ENCODE measurements around the gene PDE8B. TPM values are rescaled to one million over a fixed set of nuclear protein-coding genes. Genes with fewer than 3 reads are reported as not detected.
A peak's percentile ranks its signal among the peaks of the same experiment; 100 is the strongest.

The PDE8B gene
- total RNA-seq, 2 donors from 2014 or later = 0.10 TPM; not detected in 1

DNA sequence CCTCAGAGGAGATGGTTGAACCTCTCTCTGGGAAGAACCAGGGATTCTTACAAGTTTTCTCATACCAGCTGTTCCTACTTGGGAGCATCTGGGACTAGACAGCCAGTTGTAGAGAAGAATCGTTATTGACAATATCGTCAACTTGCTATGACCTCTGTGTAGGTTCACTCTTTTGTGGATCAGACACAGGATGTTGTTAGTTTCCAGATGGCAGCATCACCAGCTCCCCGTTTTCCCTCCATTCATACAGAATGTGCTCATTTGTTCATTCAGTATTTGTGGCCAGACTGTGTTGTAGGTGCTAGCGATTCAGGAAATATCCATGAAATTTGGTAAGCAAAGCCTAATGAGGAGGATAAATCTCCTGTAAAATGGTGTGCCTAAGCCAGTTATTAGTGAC, 3.7 kb downstream of the PDE8B start:
- Mint-ChIP-seq H3K36me3 (peaks cover 6 to 12% of the 10 kb centered on the region in 2 donors), H3K9me3 (no peaks in the 10 kb centered on the region), H3K27ac (no peak overlapping the region)
- no peak for DNase-seq (ENCODE audit: low spot score in 2 of 2)
- ATAC-seq = no peak

DNA sequence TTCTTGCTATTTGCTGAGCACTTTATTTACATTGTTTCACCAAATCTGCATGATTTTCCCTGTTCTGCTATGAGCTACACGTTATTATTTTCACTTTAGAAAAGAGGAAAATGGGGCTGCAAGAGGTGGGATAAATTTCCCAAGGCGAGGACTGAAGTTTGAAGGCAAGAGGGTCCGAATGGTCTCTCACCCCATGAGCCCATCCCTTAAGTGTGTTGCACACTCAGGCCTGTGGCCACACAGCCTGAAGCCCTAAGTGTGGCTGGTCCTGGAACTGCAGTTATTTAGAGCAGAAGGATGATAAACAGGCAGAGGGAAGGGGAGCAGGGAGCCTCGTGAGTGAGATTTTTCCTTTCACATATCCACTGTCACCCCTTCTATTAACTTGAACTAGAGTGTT, 7.8 kb downstream of the PDE8B start:
- Mint-ChIP-seq H3K27ac (no peak overlapping the region), H3K36me3 (no peaks in the 10 kb centered on the region), H3K9me3 (no peaks in the 10 kb centered on the region)
- no peak for DNase-seq (ENCODE audit: low spot score in 2 of 2)
- no peak for ATAC-seq

DNA sequence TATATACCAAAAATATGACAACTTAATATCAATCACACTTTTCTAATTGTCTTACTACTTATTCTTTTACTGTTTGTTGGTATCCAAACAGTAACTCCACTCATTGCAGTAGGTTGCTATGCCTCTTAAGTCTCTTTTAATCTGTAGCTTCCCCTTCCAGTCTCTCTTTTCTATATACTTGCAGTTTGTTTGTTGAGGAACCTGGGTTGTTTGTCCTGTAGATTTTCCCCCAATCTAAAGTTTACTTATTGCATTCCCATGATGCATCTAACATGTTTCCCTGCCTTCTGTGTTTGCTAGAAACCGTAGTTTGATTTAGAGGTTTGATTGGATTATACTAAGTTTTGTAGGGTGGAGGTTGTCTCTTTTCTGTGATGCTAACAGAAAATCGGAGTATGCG, 10.6 kb downstream of the PDE8B start:
- DNase-seq (ENCODE audit: low spot score in 2 of 2) = no peak
- no peaks in the 10 kb centered on the region for H3K36me3 Mint-ChIP-seq
- no peaks in the 10 kb centered on the region for H3K9me3 Mint-ChIP-seq
- no peak overlapping the region for H3K27ac Mint-ChIP-seq
- no peak for ATAC-seq

DNA sequence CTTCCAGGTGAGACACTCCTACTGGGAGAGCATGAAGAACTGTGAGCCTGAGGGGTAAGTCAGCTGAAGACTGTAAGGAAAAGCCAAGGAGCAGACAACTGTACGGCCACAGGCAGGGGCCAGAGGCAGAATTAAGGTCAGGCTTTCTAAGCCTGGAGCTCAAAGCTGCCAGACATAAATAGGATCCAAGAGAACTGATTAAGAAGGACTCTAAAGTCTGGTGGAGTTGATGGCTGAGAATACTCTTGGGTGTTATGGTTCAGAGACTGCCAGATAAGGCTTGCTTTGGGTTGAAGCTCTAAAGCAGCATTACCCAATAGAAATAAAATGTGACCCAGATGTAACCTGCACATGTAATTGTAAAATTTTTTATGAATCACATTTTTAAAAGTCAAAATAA, 12.2 kb downstream of the PDE8B start:
- ATAC-seq = no peak
- H3K27ac Mint-ChIP-seq = no peak overlapping the region
- no peak for DNase-seq (ENCODE audit: low spot score in 2 of 2)
- no peaks in the 10 kb centered on the region for H3K36me3 Mint-ChIP-seq
- no peaks in the 10 kb centered on the region for H3K9me3 Mint-ChIP-seq

DNA sequence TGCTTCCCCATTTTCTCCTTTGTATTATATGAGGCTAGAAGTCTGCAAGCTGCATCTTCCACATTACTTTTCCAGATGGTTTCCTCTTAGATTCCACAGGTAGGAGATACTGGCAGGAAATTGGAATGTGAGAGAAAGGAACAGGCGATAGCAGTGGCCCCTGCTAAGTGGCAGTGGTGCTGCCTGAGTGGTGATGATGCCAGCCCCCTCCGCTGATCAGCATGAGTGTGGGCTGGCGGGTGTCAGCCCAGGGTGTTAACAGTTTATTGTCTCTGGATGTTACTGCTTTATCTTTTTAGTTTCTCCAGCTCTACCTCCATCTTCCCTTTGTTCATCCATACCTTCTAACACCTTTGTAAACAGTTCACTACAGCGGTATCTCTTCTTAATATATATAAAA, 13.2 kb downstream of the PDE8B start:
- no peak overlapping the region for H3K27ac Mint-ChIP-seq

DNA sequence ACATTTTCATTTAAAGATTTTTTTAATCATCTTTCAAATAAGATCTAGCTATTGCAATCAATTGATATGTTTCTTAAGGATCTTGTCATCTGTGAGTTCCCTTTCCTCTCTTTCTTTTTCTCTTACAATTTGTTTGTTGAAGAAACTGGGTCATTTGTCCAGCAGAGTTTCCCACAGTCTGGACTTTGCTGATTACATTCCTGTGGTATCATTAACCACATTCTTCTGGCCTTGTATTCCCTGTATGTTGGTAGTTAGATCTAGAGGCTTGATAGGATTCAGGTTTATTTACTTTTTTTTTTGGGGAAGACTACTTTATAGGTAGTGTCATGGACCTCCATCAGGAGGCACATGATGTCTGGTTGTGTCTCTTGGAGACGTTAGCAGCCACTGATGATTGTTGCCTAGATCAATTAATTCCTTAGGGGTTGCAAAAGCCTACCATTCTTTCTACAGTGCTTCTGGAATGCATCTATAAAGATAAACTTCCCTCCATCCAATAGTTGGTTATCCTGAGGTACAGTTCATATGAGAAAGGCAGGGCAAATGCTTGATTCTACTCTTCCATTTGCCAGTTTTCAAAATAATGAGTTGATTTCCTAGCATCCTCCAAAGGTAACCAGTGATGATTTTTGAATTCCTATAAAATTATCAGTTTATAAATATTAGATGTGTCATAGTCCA, 14.3 kb downstream of the PDE8B start:
- no peak for ATAC-seq
- peaks cover 0 to 3% of the 10 kb centered on the region in 2 donors for H3K36me3 Mint-ChIP-seq
- H3K27ac Mint-ChIP-seq = no peak overlapping the region
- no peak for DNase-seq (ENCODE audit: low spot score in 2 of 2)
- peaks cover 0 to 2% of the 10 kb centered on the region in 2 donors for H3K9me3 Mint-ChIP-seq

More for the DNA sequence above, 13.2 kb downstream of the PDE8B start:
- ATAC-seq = no peak
- H3K9me3 Mint-ChIP-seq = no peaks in the 10 kb centered on the region
- DNase-seq (ENCODE audit: low spot score in 2 of 2) = no peak
- no peaks in the 10 kb centered on the region for H3K36me3 Mint-ChIP-seq

- ATAC-seq (no peak), DNase-seq (ENCODE audit: low spot score in 2 of 2) (no peak)
- Mint-ChIP-seq H3K36me3 (peaks cover 0 to 7% of the 10 kb centered on the region in 2 donors), H3K27ac (no peak overlapping the region), H3K9me3 (peaks cover 0 to 5% of the 10 kb centered on the region in 2 donors)
These were observed 15.1 kb downstream of the PDE8B start for GRCh38 chr5:77225531-77225930.

DNA sequence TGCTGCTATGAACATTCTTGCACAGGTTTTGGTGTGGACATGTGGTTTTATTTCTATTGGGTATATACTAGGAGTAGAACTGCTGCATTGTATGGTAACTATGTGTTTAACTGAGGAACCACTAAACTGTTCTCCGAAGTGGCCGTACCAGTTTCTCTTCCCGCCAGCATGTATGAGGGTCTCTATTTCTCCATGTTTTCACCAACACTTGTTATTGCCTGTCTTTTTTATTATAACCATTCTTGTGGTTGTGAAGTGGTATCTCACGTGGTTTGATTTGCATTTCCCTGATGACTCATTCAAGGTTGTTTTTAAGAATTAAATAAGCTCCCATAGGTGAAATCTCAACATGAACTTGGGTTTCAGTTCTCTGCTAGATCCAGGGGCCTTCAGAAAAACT, 19.4 kb downstream of the PDE8B start:
- H3K36me3 Mint-ChIP-seq = peaks cover 0 to 7% of the 10 kb centered on the region in 2 donors
- H3K9me3 Mint-ChIP-seq = peaks cover 0 to 5% of the 10 kb centered on the region in 2 donors
- no peak for DNase-seq (ENCODE audit: low spot score in 2 of 2)
- ATAC-seq = peak in 1 of 2 donors; percentile 49
- no peak overlapping the region for H3K27ac Mint-ChIP-seq

- H3K36me3 Mint-ChIP-seq = peaks cover 2 to 7% of the 10 kb centered on the region in 2 donors
- ATAC-seq (no peak), DNase-seq (ENCODE audit: low spot score in 2 of 2) (no peak)
- H3K9me3 Mint-ChIP-seq = peaks cover 0 to 5% of the 10 kb centered on the region in 2 donors
- no peak overlapping the region for H3K27ac Mint-ChIP-seq
These were observed 20.4 kb downstream of the PDE8B start for GRCh38 chr5:77230727-77231470.

GRCh38 chr5:77231471-77232138, 21.1 kb downstream of the PDE8B start:
- DNase-seq (ENCODE audit: low spot score in 2 of 2) (no peak), ATAC-seq (no peak)
- Mint-ChIP-seq H3K9me3 (peaks cover 0 to 11% of the 10 kb centered on the region in 2 donors), H3K27ac (no peak overlapping the region), H3K36me3 (peaks cover 7 to 8% of the 10 kb centered on the region in 2 donors)

DNA sequence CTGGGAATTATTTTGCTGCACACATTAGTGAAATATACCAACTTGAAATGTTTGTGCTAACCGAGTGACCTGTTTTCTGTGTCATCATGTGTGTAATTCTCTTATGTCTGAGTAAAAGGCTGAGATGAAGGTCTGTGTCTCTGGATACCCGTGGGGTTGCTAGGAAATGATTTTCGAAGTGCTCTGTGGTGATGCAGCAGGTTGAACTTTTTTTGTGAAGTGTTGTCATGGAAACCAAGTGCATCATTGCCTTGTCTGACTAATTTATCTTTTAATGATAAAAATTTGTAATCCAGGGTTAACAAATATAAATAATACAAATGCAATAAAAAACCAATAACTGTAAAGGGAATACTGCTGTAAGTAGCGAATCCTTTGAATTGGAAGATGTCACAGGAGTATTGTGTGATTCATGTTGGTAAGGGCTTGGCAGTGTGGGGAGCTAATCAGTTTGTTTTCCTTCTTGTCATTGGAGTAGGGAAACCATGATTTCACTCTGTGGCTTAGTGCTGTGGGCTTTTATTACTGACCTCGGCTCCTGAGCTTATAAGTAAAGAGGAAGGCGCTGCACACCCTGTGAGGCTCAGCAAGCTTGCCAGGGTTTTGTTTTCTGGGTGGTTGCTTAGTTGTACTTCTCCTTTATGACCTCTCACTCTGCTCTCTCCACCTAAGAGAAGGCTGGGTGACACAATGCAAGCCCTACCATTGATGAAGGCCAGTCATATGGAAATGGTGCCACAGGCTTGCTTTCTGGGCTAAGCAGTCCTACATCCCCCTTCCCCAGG, 22.3 kb downstream of the PDE8B start:
- H3K27ac Mint-ChIP-seq = no peak overlapping the region
- peaks cover 0 to 11% of the 10 kb centered on the region in 2 donors for H3K9me3 Mint-ChIP-seq
- ATAC-seq (peak; percentile 13 to 65), DNase-seq (ENCODE audit: low spot score in 2 of 2) (no peak)
- peaks cover 7 to 8% of the 10 kb centered on the region in 2 donors for H3K36me3 Mint-ChIP-seq

- ATAC-seq = peak; percentile 60 to 68
- Mint-ChIP-seq H3K36me3 (peaks cover 0 to 8% of the 10 kb centered on the region in 2 donors), H3K9me3 (peaks cover 0 to 6% of the 10 kb centered on the region in 2 donors), H3K27ac (no peak overlapping the region)
- no peak for DNase-seq (ENCODE audit: low spot score in 2 of 2)
These were observed 25.6 kb downstream of the PDE8B start for GRCh38 chr5:77235846-77236721.

DNA sequence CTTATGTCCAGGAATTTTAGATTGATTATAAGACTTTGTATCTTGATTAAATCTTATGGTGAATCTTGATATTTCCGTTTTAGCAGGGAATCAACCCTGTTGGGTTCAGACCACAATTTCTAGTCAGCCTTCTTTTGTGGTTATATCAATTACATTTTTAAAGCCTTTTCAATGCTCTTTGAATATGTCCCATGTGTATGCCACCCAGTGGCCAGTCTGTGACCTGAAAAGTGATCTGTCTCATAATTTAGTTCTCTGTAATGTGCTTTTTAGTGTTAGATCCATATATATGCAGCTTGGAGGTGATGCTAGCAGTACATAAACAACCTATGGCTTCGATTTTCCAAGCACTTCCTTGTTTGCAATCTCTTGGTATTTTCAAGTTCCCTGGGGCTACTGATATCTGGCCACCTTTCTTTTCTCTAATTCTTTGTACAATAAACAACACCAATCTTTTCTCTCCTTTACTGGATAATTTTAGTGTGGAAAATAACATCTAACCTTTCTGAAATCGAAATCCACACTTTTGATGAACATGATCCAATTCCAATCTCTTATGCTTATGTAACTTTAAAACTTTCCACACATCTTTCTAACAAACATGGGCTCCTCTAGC, 28.8 kb downstream of the PDE8B start:
- H3K36me3 Mint-ChIP-seq = peaks cover 0 to 8% of the 10 kb centered on the region in 2 donors
- DNase-seq (ENCODE audit: low spot score in 2 of 2) (no peak), ATAC-seq (no peak)
- H3K9me3 Mint-ChIP-seq = peaks cover 0 to 6% of the 10 kb centered on the region in 2 donors
- H3K27ac Mint-ChIP-seq = no peak overlapping the region

DNA sequence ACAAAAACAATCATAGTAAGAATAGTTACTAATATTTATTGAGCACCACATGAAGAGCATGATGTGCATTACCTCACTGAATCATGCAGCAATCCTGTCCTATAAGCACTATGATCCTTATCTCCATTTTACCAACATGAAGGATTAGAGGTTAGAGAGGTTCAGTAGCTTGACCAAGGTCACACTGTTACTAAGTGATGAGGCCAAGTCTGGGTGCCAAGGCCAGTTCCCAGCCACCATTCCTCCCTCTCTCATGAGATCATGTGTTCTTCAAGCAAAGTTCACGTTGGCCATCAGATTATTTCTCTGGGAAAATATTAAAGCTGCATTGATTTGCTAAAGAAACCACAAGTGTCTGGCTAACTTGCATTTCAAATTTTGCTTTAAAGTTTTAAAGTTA, 31.0 kb downstream of the PDE8B start:
- peaks cover 0 to under 1% of the 10 kb centered on the region in 2 donors for H3K9me3 Mint-ChIP-seq
- DNase-seq (ENCODE audit: low spot score in 2 of 2) = no peak
- peaks cover 0 to under 1% of the 10 kb centered on the region in 2 donors for H3K36me3 Mint-ChIP-seq
- no peak for ATAC-seq
- H3K27ac Mint-ChIP-seq = no peak overlapping the region

GRCh38 chr5:77249475-77249874, 39.0 kb downstream of the PDE8B start:
- DNase-seq (ENCODE audit: low spot score in 2 of 2) = no peak
- H3K27ac Mint-ChIP-seq = no peak overlapping the region
- no peak for ATAC-seq

More at GRCh38 chr5:77249475-77249874, 39.0 kb downstream of the PDE8B start:
- no peaks in the 10 kb centered on the region for H3K36me3 Mint-ChIP-seq
- H3K9me3 Mint-ChIP-seq = no peaks in the 10 kb centered on the region

Measured in activated naive CD4-positive, alpha-beta T cell treated with anti-CD3 and anti-CD28 coated beads, Interleukin-2, amount 50 U/mL, for 72 hours (primary cell).